ENCODE data around the gene ZNF799. TPM values are rescaled to one million over a fixed set of nuclear protein-coding genes. Genes with fewer than 3 reads are reported as not detected.

ZNF799 gene
- total and polyA plus RNA-seq, 8 donors = 1.5 to 5.5 (median 2.3) TPM

DNA sequence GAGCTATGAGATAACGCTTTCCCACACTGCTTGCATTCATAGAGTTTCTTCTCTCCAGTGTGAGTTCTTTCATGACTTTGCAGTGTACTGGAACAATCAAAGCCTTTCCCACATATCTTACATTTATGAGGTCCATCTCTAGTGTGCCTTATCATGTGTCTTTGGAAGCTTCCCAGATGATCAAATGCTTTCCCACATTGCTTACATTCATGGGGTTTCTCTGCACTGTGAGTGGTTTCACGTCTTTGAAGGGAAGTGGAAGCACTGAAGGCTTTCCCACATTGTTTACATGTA, 20.7 kb downstream of the ZNF799 start:
- no peaks in the 10 kb centered on the region for H3K27me3 ChIP-seq
- no peak for DNase-seq
- TF ChIP-seq, protein P1, sequence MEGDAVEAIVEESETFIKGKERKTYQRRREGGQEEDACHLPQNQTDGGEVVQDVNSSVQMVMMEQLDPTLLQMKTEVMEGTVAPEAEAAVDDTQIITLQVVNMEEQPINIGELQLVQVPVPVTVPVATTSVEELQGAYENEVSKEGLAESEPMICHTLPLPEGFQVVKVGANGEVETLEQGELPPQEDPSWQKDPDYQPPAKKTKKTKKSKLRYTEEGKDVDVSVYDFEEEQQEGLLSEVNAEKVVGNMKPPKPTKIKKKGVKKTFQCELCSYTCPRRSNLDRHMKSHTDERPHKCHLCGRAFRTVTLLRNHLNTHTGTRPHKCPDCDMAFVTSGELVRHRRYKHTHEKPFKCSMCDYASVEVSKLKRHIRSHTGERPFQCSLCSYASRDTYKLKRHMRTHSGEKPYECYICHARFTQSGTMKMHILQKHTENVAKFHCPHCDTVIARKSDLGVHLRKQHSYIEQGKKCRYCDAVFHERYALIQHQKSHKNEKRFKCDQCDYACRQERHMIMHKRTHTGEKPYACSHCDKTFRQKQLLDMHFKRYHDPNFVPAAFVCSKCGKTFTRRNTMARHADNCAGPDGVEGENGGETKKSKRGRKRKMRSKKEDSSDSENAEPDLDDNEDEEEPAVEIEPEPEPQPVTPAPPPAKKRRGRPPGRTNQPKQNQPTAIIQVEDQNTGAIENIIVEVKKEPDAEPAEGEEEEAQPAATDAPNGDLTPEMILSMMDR (IDR thresholded peaks at IDR 0.05) = no peak
- no peak overlapping the region for H3K27ac ChIP-seq
- ATAC-seq = no peak
- H3K36me3 ChIP-seq = peaks cover 0 to 7% (median 0%) of the 10 kb centered on the region in 3 donors
- FAIRE-seq = no peak
- 94 to 97% methylated on average over 2 of the region's 2 CpGs for WGBS, 2 donors
- no peaks in the 10 kb centered on the region for H3K9me3 ChIP-seq
- intact Hi-C loops (cut with DNase I) = no loop called here
- no peak overlapping the region for H3K4me3 ChIP-seq
- H3K4me1 ChIP-seq = no peaks in the 10 kb centered on the region

DNA sequence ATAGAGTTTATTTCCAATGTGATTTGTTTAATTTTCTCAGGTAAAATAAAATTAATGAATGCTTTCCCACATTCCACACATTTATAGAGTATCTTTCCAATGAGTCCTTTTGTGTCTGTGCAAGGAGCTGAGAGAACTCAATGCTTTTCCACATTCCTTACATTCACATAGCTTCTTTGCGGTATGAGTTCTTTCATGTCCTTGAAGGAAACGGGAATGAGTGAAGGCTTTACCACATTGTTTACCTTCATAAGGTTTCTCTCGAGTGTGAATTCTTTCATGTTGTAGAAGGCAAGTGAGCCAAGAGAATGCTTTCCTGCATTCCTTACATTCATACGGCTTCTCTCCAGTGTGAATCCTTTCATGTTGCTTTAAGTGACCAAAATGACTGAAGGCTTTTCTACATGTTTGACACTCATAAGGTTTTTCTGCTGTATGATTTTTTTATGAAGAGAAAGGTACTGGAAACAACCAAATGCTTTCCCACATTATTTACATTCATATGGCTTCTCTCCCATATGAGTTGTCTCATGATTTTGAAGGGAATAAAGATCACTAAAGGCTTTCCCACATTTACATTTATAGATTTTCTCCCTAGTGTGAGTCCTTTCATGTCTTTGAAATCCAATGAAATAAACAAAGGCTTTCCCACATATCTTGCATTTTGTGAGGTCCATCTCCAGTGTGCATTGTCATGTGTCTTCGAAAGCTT, 21.2 kb downstream of the ZNF799 start:
- WGBS, 2 donors = 88 to 90% methylated on average over 5 of the region's 5 CpGs
- no peaks in the 10 kb centered on the region for H3K9me3 ChIP-seq

DNA sequence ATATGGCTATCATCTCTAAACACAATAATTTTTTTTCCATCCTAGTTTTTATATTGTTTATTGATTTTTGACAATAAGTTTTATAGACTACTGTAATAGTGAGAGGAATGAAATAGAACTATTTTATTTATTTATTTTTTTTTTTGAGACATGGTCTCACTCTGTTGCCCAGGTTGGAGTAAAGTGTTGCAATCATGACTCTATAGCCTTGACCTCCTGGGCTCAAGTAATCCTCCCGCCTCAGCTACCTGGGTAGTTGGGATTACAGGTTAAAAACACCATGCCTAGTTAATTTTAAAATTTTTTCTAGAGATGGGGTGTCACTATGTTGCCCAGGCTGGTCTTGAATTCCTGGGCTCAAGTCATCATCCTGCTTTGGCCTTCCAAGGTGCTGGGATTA, 27.0 kb downstream of the ZNF799 start:
- H3K27me3 ChIP-seq = no peaks in the 10 kb centered on the region
- 92 to 96% methylated on average over 1 of the region's 1 CpG for WGBS, 2 donors
- H3K4me3 ChIP-seq = no peak overlapping the region
- H3K27ac ChIP-seq = no peak overlapping the region
- ATAC-seq = no peak
- no peaks in the 10 kb centered on the region for H3K36me3 ChIP-seq
- no peaks in the 10 kb centered on the region for H3K9me3 ChIP-seq
- H3K4me1 ChIP-seq = no peaks in the 10 kb centered on the region
- intact Hi-C loops (cut with DNase I) = no loop called here
- TF ChIP-seq, protein P1 (IDR thresholded peaks at IDR 0.05) = no peak
- FAIRE-seq = no peak
- no peak for DNase-seq

More for the DNA sequence above, 21.2 kb downstream of the ZNF799 start:
- no peaks in the 10 kb centered on the region for H3K4me1 ChIP-seq
- FAIRE-seq (no peak), DNase-seq (no peak), ATAC-seq (no peak)
- H3K27ac ChIP-seq = no peak overlapping the region
- intact Hi-C loops (cut with DNase I) = no loop called here
- no peak overlapping the region for H3K4me3 ChIP-seq
- TF ChIP-seq, protein P1 (IDR thresholded peaks at IDR 0.05) = no peak
- peaks cover 0 to 7% (median 0%) of the 10 kb centered on the region in 3 donors for H3K36me3 ChIP-seq
- H3K27me3 ChIP-seq = no peaks in the 10 kb centered on the region

DNA sequence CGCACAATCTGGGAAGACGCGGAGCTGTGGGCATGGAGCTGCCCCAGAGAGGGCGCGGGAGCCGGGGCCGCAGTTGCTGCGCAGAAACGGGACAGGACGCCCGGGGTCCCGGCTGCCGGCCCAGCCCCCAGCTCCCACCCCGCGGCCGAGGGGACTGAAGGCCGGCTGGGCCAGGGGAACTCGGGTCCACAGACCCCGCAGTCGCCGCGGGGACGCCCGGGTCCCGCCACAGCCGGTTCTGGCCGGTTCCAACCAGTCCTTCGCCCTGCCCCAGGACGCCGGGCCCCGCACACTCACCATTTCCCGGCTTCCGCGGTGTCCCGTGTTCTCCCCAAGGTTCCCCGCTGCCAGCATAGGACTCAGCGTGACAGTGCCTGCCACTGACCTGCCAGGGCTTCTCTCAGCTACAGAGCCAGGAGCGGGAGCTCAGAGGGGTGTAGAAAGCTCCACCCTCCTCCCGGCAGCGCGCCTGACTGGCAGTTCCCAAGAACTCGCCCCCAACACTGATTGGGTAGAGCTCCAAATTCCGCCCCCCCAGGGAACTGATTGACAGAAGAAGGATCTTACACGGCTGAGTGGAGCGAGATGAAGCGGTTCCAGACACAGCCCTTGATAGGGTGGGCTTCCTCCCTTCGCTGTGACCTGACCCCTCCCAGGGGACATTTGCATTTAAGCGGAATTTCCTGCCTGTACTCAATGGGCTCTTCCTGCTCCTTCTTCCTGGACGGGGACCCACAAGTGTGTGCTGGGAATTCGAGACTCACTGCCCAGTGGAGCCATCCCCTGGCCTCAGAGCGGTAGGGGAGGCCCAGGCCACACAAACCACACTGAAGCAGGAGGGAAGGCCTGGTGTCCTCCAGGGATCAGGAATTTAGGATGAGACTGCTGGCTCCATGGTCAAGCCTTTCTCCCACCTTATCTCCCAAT, 35.6 kb downstream of the ZNF799 start, which contains the start of gene ZNF442:
TSS of gene ZNF442 (minus strand) at position 448 of the 927 bp plus-strand sequence. CDS start 2,052 bp downstream, outside the sequence.
- Histone ChIP-seq H3K36me3 (no peaks in the 10 kb centered on the region), H3K27me3 (no peaks in the 10 kb centered on the region), H3K4me3 (peak within 1 kb of the TSS; percentile 84 to 94 (median 88)), H3K4me1 (peaks cover 0 to 11% (median 0%) of the 10 kb centered on the region in 3 donors), H3K9me3 (no peaks in the 10 kb centered on the region), H3K27ac (peak within 1 kb of the TSS; percentile 85 to 91 (median 91))
- FAIRE-seq (peak; percentile 85), ATAC-seq (peak; percentile 97 to 99 (median 98)), DNase-seq (peak; percentile 92 to 98 (median 95))
- intact Hi-C loops (cut with DNase I) = no loop called here
- TF ChIP-seq, protein P1 (IDR thresholded peaks at IDR 0.05) = peak; percentile 14 to 55 (median 29)
- 0% methylated on average over 34 to 51 of the region's 51 CpGs for WGBS, 2 donors

Measured in pancreas (tissue), 10 donors.